ENCODE measurements around the gene CARD11.
"Not testable (repeated sequence)": the region's sequence is repeated elsewhere in the genome, so short reads cannot be mapped to it uniquely, and the experiment has no call there.

Gene CARD11

DNA sequence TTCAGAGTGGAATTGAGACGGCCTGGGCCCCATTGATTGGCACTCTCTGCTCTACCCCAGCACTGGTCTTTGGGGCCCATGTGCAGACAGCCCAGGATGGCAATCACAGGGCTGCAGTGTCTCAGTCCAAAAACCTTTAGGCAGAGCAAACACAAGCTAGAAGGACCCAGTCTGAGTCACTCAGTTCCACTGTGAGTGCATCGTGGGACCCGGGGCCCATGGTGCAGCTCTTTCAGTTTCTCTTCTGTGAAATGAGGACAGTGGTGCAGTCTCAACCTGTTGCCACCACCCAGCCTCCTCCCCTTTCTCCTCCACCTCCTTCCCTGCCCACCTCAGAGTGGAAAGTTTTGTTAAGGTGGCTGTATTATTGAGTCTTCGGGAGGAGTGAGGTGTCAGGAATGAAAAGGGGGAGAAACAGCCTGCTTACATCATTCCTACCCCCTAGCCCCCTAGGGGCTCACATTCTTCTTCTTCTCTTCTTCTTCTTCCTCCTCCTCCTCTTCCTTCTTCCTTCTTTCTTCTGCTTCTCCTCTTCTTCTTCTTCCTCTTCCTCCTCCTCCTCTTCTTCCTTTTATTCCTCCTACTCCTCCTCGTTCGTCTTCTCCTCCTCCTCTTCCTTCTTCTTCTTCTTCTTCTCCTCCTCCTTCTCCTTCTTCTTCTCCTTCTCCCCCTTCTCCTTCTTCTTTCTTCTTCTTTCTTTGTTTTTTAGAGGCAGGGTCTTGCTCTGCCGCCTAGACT, 19.5 kb upstream of the CARD11 start:
- DNase-seq = peak; percentile 25

DNA sequence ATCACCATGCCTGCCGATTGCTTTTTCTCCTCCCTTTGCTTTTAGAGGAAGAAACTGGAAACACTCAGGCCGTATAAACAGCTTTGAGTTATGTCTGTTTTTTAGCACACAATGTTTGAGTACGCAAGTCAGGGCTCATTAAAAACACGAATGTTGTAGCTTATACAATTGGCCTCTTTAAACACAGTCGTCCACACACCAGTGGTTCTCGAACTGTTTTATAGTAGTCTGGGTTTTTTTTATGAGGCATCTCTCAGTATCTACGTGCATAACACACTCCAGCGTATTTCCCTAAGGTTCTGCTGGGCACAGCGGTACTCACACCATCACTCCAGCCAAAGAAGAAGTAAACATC, 13.4 kb upstream of the CARD11 start:
- no peak for DNase-seq

DNA sequence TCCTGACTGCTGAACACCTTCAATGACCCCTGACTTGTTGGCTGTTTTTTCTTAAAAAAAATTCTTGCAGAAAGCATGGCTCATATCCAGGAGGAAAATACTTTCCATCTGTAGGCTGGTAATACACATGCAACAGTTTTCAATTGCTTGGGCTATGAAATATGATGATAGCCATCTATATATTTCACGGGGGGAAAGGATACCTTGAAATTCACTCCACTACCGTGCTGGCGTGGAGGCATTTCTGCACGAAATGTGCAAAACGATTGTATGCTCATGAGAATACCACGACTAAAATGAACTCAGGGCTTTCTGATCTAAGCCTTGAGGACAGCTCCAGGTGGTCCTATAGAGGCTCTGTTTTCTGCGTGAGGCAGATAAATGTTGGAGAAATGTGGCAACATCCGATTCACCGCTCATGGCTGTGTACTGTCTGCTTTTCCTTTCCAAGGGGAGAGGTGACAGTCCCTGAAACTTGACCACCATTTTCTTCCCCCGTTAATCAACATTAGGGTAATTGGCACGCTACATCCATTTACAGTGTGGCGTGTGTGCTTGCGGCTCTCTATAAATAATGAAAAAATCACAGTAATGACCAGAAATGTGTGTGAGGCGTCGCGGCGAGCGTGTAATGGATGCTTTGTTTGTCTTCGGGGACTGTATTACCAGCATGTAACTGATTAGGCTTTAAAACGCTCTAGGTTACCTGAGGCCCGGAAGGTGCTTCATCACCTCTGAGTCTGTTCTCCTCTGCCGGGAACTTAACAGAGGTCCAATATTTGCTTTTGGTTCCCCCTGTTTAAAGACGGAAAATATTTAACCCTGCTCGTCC, 12.8 kb upstream of the CARD11 start:
- DNase-seq = no peak

DNA sequence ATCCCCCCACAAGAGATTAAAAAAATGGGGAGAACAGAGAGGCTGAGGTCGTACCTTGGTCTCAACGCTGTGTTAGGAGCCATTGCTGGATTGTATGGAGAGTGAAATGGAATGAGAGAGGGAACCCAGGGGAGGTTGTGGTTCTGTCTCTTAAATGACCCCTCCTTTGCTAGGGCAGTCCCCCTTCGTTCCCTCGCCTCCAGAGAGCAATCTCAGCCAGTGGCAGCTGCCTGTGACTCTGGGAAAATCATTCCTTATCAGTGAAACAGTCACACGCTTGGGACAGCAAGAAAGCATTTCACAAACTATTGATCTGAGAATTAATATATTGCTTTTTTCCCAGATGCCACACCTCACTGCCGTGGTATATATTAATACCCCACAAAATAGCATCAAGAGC, 12.0 kb upstream of the CARD11 start:
- no peak for DNase-seq

DNA sequence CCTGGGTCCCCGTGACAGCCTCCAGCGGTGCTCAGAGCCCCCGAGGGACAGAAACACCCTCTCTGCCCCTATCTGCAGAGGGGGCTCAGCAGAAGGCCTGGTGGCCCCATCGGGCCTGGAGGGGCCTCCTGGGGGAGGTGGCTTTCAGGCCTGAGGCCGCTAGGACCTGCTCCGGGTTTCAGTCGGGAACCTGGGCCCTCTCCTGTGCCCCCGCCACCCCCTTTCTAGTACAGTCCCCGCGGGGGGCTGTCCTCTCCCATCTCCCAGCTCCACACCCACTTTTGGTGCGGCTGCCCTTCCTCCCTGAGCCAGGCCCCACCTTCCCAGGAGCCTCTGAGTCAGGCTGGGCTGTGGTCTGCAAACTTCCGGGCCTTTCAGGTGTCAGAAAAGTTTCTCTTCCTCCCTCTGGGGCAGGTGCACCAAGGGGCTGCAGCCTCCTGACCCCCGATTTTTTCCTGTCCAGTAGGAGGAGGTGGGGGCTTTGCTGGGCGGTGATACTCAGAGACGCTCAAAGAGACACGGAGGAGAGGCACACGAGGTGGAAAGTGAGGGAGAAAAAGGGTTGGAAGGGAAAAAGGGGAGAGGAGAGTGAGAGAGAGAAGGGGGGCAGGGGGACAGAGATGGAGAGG, 692 bp downstream of the CARD11 start:
- DNase-seq = peak; percentile 62

DNA sequence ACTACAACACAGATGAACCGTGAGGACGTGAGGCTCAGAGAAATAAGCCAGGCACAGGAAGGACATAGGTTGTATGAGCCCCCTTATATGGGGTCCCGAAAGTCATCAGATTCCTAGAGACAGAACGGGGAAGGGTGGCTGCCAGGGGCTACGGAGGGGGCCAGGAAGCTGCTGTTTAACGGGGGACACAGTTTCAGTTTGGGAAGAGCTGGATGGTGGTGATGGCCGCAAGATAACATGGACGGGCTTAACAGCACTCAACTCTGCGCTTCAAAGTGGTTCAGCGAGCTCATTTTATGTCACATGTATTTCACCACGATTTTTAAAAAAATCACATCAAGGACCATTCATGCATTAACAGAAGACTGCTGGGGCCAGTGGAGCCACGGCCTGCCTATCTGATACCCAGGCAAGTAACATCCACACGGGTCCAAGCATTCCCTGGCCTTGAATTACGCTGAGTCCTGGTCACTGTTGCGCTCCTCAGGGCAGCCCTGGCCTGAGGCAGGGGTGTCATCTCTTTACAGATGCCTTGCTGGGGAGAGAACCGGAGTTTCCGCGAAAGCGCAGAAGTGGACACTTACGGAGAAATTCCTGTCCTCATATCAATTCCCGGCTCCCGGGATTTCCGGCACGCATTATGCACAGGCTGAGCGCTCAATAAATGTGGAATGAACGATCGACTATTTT, 1.5 kb downstream of the CARD11 start:
- no peak for DNase-seq

DNA sequence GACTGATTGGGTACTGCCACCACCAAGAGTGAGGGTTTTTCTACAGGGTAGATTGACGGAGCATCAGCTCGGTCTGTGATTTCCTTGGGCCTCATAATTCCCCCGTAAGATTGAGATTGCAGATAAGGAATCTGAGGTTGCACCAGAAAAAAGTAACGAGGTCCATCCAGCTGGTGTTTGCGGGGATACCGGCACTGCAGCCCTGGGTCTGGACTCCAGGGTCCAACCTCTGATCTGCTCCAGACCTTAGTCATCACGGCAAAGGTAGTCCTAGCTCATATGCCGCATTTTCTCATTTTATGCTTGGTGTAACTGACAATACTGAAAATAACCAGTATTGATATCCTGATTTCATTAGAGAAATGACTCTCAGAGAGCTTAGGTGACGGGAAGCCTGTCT, 3.9 kb downstream of the CARD11 start:
- no peak for DNase-seq

DNA sequence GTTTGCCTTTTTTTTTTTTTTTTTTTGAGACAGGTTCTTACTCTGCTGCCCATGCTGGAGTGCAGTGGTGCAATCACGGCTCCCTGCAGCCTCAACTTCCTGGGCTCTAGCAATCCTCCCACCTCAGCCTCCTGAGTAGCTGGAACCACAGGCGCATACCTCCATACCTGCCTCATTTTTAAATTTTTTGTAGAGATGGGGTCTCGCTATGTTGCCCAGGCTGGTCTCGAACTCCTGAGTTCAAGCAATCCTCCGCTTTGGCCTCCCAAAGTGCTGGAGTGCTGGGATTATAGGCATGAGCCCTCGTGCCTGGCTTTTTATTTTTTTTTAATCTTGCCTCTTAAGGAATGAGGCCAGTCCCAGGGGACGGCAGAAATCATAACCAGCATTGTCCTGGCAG, 5.7 kb downstream of the CARD11 start:
- DNase-seq = not testable (repeated sequence)

DNA sequence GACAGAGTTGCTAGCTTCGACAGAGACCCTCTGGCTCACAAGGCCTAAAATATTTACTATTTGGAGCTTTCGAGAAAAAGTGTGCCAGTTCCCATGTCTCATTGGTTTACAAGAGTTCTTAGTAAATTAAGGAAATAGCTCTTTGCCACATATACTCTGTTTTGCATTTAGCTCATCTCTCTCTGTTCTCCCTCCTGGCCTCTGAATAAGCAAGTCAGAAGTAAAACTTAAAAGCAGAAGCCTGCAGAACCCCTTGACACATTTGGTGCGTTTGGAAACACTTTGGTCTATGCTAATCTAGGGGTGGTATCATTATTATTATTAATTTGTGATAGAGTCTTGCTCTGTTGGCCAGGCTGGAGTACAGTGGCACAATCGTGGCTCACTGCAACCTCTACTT, 6.4 kb downstream of the CARD11 start:
- DNase-seq = no peak

DNA sequence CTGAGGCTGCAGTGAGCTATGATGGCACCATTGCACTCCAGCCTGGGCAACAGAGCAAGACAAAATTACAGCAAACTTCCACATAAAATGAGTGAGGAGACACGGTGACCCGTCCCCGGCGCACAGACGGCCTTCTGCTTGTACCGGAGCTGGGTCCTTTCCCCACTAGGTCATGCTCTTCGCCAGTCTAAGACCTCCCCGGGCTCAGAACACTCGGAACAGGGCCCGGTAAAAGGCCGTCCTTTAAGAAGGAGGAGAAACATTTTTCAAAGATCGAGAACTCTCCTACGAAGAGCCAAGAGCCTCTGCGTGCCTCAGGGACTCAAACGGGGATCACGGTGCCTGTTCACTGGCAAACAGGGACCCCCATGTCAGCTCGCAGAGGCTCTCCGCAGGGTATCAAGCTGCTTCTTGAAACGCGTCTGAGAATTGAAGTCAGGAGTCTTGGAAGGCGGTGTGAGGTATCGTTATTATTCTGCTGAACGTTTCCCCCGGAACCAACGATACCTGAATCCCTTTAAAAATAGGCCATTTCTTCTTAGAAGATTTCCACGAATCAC, 9.0 kb downstream of the CARD11 start:
- no peak for DNase-seq

DNA sequence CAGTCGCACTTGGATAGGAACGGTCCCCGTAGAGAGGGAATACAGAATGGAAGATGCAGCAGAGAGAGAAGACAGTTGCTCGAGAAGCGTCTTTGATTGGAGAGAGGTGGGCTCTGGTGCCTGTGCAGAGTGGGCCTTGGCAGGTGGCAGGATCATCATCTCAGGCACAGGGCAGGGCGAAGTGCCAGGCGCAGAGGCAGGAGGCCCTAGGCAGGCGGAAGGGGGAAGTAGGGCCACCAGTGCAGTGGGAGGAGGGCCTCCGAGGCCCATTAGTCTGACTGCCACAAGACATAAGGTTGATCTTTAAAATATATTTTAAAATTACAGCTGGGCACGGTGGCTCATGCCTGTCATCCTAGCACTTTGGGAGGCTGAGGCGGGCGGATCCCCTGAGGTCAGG, 10.1 kb downstream of the CARD11 start:
- DNase-seq = no peak

DNA sequence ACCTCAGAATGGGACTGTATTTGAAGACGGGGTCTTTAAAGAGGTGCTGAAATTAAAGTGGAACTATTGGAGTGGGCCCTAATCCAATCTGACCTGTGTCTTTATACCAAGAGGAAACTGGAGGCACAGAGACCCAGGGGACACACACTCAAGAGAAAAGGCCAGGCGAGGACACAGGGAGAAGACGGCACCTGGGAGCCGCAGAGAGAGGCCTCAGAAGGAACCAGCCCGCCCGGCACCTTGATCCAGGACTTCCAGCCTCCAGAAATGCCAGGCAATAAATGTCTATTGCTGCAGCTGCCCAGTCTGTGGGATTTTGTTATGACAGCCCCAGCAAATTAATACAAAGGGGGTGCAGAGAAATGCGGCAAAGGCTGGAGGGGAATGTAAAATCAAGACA, 10.5 kb downstream of the CARD11 start:
- no peak for DNase-seq

DNA sequence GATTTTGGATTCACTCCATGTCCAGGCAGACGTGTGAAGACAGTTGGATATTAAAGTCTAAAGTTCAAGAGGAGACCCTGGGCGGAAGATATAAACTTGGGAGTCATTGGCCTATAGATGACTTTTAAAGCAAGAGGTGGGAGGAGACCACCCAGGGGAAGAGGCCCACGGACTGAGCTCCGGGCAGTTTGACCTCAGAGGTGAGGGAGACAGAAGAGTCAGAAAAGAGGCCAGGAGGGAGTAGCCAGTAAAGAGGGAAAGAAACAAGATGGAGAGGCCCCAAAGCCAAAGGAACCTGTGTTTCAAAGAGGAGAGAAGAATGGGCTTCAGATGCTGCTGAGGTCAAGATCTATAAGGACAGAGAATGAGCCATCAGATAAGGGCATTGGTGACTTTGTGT, 11.4 kb downstream of the CARD11 start:
- no peak for DNase-seq

DNA sequence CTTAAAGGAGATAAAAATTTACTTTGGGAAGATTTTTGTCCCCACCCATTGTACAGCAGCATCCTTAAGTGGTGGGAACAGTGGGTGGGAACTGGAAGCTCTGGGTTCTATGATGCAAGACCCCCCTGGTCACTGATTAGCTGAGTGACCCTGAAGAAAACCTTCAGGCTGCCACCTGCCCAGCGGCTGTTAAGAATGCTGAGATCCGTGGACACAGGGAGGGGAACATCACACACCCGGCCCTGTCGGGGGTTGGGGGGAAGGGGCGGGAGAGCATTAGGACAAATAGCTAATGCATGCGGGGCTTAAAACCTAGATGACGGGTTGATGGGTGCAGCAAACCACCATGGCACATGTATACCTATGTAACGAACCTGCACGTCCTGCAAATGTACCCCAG, 14.5 kb downstream of the CARD11 start:
- no peak for DNase-seq

DNA sequence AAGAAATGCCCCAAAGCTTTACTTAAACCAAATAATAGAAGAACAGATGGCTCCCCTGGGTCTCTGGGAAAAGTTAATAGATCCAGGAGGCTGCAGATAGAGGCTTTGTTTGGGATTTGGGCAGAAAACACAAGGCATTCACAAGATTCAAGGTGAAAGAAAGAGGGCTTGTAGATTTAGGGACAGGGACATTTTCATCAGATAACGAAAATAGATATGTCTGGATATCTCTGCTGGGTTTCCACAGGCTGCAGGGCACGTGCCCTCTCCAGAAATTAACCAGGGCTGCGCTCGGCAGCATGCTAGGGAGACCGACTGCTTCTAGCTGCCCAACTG, 14.9 kb downstream of the CARD11 start:
- no peak for DNase-seq

DNA sequence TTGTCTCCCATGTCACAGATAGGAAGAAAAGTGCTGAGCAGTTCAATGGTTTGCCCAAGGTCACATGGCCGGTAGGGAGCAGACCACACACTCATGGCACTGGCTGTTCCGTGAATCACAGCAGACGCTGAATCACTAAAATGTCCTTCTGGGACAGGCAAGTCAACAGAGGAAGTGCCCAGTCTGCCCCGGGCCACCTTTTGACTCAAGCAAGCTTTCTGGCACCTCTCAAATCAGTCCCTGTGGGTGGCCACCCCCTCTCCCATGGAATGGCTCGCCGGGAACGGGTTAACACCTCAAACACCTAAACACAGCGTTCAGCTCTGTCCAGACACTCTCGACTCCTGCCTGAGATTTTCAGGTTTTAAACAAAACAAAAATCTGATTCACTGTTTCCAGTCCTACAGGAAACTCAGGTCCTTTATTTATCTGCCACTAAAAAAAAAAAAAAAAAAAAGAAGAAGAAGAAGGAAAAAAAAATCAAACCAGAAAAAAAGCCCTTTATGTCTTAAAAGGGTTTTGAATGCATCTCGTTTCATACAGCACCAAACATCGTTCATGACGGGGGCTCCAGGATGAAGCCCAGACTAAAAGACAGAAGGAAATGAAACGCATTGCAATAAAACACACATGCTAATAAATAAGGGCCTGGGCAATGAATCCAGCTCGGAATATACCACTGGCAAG, 15.5 kb downstream of the CARD11 start:
- no peak for DNase-seq

DNA sequence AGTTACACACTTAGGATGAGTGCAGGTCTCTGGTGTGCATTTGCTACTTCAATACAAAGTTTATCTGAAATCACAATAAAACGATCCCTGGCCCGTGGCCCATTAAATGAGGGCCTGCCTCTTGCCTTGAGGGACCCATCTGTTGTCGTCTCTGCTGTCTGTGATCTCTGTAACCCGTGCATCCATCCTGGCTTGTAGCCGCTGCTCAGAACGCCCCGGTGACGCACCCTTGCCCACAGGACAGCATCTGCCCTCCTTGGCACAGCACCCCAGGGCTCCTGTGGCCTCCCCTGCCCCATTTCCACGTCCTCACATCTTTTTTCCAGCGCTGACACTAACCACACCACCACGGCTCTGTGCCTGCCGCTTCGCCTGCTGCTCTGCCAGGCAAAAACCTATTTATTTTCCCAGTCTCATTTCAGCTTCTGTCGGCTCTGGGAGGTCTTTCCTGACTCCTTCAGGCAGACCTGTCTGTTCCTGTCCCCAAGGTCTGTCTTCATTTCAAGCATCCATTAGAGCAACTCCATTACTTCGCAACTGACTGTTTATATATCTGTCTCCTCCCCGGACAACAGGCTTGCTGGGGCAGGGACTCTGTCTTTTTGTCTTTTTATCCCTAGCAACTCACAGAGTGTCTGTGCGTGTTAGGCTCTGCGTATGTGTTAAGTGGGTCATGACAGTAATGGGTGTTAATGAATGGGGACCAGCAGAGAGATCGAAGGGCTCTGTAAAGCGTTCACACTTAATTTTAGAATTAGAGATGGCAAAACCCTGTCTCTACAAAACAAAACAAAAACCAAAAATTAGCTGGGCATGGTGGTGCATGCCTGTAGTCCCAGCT, 16.4 kb downstream of the CARD11 start:
- DNase-seq = no peak

DNA sequence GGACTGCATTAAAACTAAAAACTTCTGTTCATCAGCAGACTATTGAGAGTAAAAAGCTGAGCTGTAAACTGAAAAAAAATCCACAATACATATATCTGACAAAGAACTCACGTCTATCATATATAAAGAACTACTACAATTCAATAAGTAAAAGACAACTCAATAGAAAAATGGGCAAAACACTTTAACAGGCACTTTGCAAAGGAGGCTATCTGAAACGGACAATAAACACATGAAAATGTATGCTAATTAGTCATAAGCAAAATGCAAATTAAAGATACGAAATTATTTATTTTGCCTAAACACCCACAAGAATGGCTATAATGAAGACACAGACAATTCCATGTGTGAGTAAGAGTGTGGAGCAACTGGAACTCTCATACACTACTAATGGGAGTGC, 18.1 kb downstream of the CARD11 start:
- no peak for DNase-seq

DNA sequence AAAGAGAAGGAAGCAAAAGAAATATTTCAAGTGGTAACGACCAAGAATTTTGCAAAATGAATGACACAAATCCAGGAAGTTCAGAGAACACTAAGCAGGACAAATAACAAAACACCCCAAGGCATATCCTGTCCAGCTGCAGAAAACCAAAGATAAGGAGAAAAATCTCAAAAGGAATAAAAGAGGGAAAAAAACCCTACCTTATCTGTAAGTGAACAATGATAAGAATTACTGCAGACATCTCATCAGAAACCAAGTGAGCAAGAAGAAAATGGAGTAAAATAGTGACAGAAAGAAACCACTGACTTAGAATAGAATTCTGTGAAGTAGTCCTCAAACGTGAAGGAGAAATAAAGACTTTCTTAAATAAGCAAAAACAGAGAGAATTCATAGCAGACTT, 21.8 kb downstream of the CARD11 start:
- no peak for DNase-seq

DNA sequence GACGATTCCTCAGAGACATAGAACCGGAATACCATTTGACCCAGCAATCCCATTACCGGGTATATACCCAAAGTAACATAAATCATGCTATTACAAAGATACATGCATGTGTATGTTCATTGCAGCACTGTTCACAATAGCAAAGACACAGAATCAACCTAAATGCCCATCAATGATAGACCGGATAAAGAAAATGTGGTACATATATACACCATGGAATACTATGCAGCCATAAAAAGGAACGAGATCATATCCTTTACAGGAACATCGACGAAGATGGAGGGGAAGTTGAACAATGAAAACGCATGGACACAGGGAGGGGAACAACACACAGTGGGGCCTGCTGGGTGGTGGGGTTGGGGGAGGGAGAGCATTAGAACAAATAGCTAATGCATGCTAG, 22.4 kb downstream of the CARD11 start:
- DNase-seq = not testable (repeated sequence)

DNA sequence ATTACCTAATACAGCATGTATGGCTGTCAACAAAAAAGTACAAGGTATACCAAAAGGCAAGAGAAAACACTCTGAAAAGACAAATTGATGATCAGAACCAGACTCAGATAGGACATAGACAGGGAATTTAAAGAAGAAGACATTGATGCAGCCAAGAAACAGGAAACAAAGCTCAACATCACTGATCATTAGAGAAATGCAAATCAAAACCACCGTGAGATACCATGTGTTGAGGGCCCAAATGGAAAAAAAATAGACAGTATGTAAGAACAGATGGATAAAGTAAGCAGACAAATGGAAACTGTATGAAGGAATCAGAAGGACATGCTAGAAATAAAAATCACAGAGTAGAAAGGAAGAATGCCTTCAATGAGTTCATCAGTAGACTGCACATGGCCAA, 23.3 kb downstream of the CARD11 start:
- no peak for DNase-seq

DNA sequence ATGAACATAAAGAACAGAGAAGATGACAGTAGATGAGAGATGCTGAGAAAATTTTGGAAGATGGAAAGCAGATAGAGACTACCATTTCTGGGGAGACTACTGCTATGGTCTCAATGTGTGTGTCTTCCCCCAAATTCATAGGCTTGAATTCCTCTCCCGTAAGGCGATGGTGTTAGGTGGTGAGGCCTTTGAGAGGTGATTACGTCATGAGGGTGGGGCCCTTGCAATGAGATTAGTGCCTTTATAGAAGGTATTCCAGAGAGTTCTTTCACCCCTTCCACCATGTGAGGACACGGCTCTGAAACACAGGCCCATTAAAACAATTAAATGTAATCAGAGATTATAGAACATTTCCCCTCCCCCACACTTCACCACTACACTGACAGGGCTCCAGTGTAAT, 23.9 kb downstream of the CARD11 start:
- DNase-seq = no peak
